GM12878 (cell line): ENCODE results near the gene GPSM1. TPM values are rescaled to one million over a fixed set of nuclear protein-coding genes. Genes with fewer than 3 reads are reported as not detected.

Experiments used
- ATAC-seq: fragments of 200-7000 bp; cut with Tn5 transposase; 3 replicates; pipeline ENCODE4 v1.9.1; 2020; ENCODE audit warnings: mild to moderate bottlenecking, moderate library complexity
- BruUV-seq: library from RNA; stranded (reverse); fragments of 400-500 nt; replicated peaks from 2 replicates; lab custom pipeline; 2021; lab: Mats Ljungman, UMichigan
- CTCF ChIA-PET: fragments of 300-600 bp; sonication (Branson Sonifier 250); formaldehyde crosslinking; extraction: SDS; loops from one replicate; lab custom pipeline; 2021; ENCODE audit warnings: inconsistent platforms; lab: Yijun Ruan, JAX
- POLR2A ChIA-PET: fragments of 350-600 bp; formaldehyde crosslinking; extraction: SDS; loops from one replicate; lab custom pipeline; 2021; ENCODE audit warnings: inconsistent platforms; lab: Charles Lee
- RAD21 ChIA-PET: fragments of 300-600 bp; sonication (Branson Sonifier 250); formaldehyde crosslinking; loops from one replicate; lab custom pipeline; 2023; ENCODE audit warnings: antibody characterized with exemption; ENCODE audit not compliant: unreplicated experiment; lab: Charles Lee
- SMC1A ChIA-PET: fragments of 300-600 bp; sonication (Branson Sonifier 250); formaldehyde crosslinking; loops from one replicate; lab custom pipeline; 2023; ENCODE audit not compliant: unreplicated experiment, uncharacterized antibody; lab: Charles Lee
- DNase-seq: peaks from one replicate; pipeline ENCODE4 v3.0.0-alpha.2; 2011; ENCODE audit warnings: low read depth, low spot score
- FAIRE-seq: peaks from 3 replicates; lab custom pipeline; 2011; peaks lifted over from hg19 to GRCh38; lab: Jason Lieb, UNC
- H2AFZ ChIP-seq: 2 replicates; pipeline ENCODE4 v1.6.0; 2011; ENCODE audit warnings: low read depth, low read length, control low read depth; ENCODE audit not compliant: control insufficient read depth
- H3K27ac ChIP-seq: 2 replicates; pipeline ENCODE4 v1.5.1; 2011; ENCODE audit warnings: control low read depth; ENCODE audit not compliant: control insufficient read depth, insufficient read depth
- H3K27me3 ChIP-seq, 2 experiments: replicated peaks in 1 of 2; 2 replicates each; pipeline versions ENCODE4 v1.6.0 to v1.6.1; 2011; ENCODE audit warnings: low read length in 1 of 2; ENCODE audit not compliant: control insufficient read depth in 2 of 2, insufficient read depth in 2 of 2
- H3K36me3 ChIP-seq, 2 experiments: 2 replicates each; pipeline ENCODE4 v1.5.1; 2011; ENCODE audit warnings: low read length in 1 of 2; ENCODE audit not compliant: control insufficient read depth in 2 of 2, insufficient read depth in 2 of 2
- H3K4me1 ChIP-seq: 2 replicates; pipeline ENCODE4 v1.6.1; 2011; ENCODE audit warnings: mild to moderate bottlenecking, low read length, moderate library complexity, mixed read lengths; ENCODE audit not compliant: control insufficient read depth, insufficient read depth
- H3K4me2 ChIP-seq: 2 replicates; pipeline ENCODE4 v1.6.0; 2011; ENCODE audit warnings: control low read depth; ENCODE audit not compliant: control insufficient read depth, insufficient read depth
- H3K4me3 ChIP-seq: fragments of 200-600 bp; sonication (generic); 2 replicates; pipeline ENCODE4 v1.5.1; 2016
- H3K79me2 ChIP-seq: 2 replicates; pipeline ENCODE4 v1.6.0; 2011; ENCODE audit warnings: low read length; ENCODE audit not compliant: control insufficient read depth, insufficient read depth
- H3K9ac ChIP-seq: 2 replicates; pipeline ENCODE4 v1.8.0; 2011; ENCODE audit warnings: low read length, control low read depth, mixed read lengths; ENCODE audit not compliant: control insufficient read depth, insufficient read depth
- H3K9me3 ChIP-seq: replicated peaks from 3 replicates; pipeline ENCODE4 v1.5.1; 2011; ENCODE audit warnings: mild to moderate bottlenecking, low read length; ENCODE audit not compliant: control insufficient read depth, insufficient read depth
- H4K20me1 ChIP-seq: 2 replicates; pipeline ENCODE4 v1.6.0; 2011; ENCODE audit not compliant: control insufficient read depth, insufficient read depth
- BRCA1 ChIP-seq: IDR thresholded peaks from 2 replicates; pipeline ENCODE4 v1.6.1; 2011; ENCODE audit warnings: low read depth, low read length, improper control_type of control experiment
- CBX3 ChIP-seq: fragments of 200-600 bp; sonication (generic); IDR thresholded peaks from 2 replicates; pipeline ENCODE4 v1.6.1; 2016; ENCODE audit warnings: low read depth, borderline replicate concordance
- EZH2 ChIP-seq: IDR thresholded peaks from 2 replicates; pipeline ENCODE4 v1.6.1; 2012; ENCODE audit warnings: low read depth, mild to moderate bottlenecking, control low read depth, inconsistent platforms, low read length, borderline replicate concordance; ENCODE audit not compliant: control insufficient read depth
- MXI1 ChIP-seq: fragments of 150-350 bp; IDR thresholded peaks from 2 replicates; pipeline ENCODE4 v1.6.1; 2011; ENCODE audit warnings: low read depth, mild to moderate bottlenecking, inconsistent platforms, low read length, improper control_type of control experiment
- NFYB ChIP-seq: IDR thresholded peaks from 2 replicates; pipeline ENCODE4 v1.6.1; 2011; ENCODE audit warnings: low read depth, mild to moderate bottlenecking, low read length, improper control_type of control experiment, moderate library complexity; ENCODE audit not compliant: insufficient read depth
- POU2F2 ChIP-seq: IDR thresholded peaks from 3 replicates; pipeline ENCODE4 v1.6.1; 2011; ENCODE audit warnings: low read depth, mild to moderate bottlenecking, low read length, borderline replicate concordance
- SIN3A ChIP-seq: IDR thresholded peaks from 2 replicates; pipeline ENCODE4 v1.6.1; 2012; ENCODE audit warnings: low read depth, low read length, improper control_type of control experiment
- SPI1 ChIP-seq: IDR thresholded peaks from 2 replicates; pipeline ENCODE4 v1.6.1; 2011; ENCODE audit warnings: low read depth, mild to moderate bottlenecking, low read length, moderate library complexity, borderline replicate concordance; ENCODE audit not compliant: insufficient read depth
- WGBS: methylation state at CpG from one replicate; pipeline ENCODE4 v1.1.6; 2016; ENCODE audit warnings: low lambda C conversion rate; ENCODE audit not compliant: insufficient replicate concordance, insufficient coverage; ENCODE audit errors: missing lambda C conversion rate; 5-methylcytosine and 5-hydroxymethylcytosine counted together
- in situ Hi-C: fragments of 300-500 bp; cut with MboI; formaldehyde crosslinking; loops from 9 replicates; pipeline ENCODE4 v1.14.3; 2018; ENCODE audit warnings: mixed read lengths
- intact Hi-C: fragments of 100-400 bp; cut with micrococcal nuclease; formaldehyde crosslinking; loops from one replicate; pipeline ENCODE4 v1.14.2; 2022; ENCODE audit not compliant: unreplicated experiment
- polyA plus RNA-seq, 11 experiments: library from polyadenylated mRNA; depleted of rRNA in 4 of 11; unstranded in 6 of 11; stranded (reverse) in 5 of 11; fragments of >200 nt; fragmentation: Nextera tagmentation in 4 of 11; fragmentation: Illumina TruSeq in 1 of 11; extraction: Ambion mirVana in 4 of 11; extraction: Trizol in 1 of 11; gene quantifications; 1 replicate in 1 of 11; 2 replicates in 10 of 11; pipeline versions ENCODE4 v1.2.1 to v1.2.3, GENCODE V29; 2011 to 2016; ENCODE audit warnings: inconsistent platforms in 2 of 11, missing spikeins in 2 of 11, low read depth in 1 of 11
- total RNA-seq, 4 experiments: library from RNA; depleted of rRNA in 3 of 4; stranded (reverse); fragments of >200 nt in 3 of 4; fragmentation: Illumina TruSeq in 1 of 4; extraction: Trizol in 1 of 4; gene quantifications; 2 replicates each; pipeline versions ENCODE4 v1.2.1 to v1.2.3, GENCODE V29; 2013 to 2021
- TF ChIP-seq, protein P1 (sequence below): fragments of 450-650 bp; IDR thresholded peaks from 2 replicates; pipeline ENCODE4 v1.6.1; 2017; ENCODE audit warnings: mild to moderate bottlenecking, low read depth, inconsistent platforms; ENCODE audit not compliant: poor library complexity, severe bottlenecking
- TF ChIP-seq, protein P2 (sequence below): fragments of 450-650 bp; formaldehyde crosslinking; IDR thresholded peaks from 2 replicates; pipeline ENCODE4 v1.5.0; 2022; ENCODE audit warnings: mild to moderate bottlenecking, missing genetic modification characterization
- TF ChIP-seq, protein P3 (sequence below): fragments of 450-650 bp; IDR thresholded peaks from 2 replicates; pipeline ENCODE4 v1.6.1; 2016; ENCODE audit warnings: mild to moderate bottlenecking
- TF ChIP-seq, protein P4 (sequence below): fragments of 450-650 bp; IDR thresholded peaks from 2 replicates; pipeline ENCODE4 v1.6.1; 2017; ENCODE audit warnings: mild to moderate bottlenecking

Gene GPSM1
- total and polyA plus RNA-seq, 10 of the 15 experiments (the other 5 are each of a cell fraction or from before 2014, with no cell fraction given) = 0.04 to 0.10 (median 0.10) TPM; not detected in 7

DNA sequence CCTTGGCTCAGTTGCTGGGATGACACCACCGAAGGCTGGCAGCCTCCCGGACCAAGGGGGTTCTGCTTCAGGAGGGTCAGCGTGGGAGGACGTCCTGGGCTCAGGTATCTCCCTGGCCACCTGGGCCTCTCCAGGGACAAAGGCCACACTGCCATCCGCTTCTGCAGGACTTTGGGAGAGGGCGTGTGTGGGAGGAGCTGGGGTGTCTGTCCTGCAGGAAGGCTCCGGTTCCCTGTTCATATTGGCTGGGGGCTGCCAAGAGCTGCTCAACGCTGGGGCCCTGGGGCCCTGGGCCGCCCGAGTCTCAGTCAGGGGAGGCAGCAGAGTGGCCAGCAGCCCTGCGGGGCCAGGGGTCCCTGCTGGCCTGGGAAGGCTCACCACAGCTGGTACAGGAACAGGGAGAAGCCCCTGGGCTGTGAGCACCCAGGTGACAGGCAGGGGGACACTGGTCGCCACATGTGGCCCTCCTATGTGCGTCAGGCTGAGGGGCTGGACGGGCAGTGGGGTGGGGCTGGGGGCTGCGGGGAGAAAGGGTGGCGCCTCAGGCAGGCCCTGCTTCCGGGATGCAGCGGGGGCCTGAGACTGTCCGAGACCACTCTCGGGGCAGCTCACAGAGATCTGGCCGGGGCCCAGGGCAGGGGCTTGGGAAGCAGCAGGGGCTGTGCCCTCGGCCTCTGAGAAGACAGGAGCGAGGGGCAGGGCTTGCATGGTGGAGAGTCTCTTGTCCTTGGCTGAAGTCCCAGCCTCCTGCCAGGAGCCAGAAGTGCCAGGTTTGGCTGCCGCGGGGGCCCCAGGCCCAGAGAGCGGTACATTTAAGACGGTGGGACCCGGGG lies 51.0 kb downstream of the GPSM1 start:
- Histone ChIP-seq H3K4me3 (no peak overlapping the region), H4K20me1 (no peaks in the 10 kb centered on the region), H3K36me3 (peaks cover 0 to 31% of the 10 kb centered on the region in 2 experiments; a peak in 3 of 4 replicates), H3K79me2 (no peaks in the 10 kb centered on the region), H3K27me3 (no peaks in the 10 kb centered on the region), H3K4me2 (no peak overlapping the region), H3K9ac (no peak overlapping the region)
- 87% methylated on average over 25 of the region's 28 CpGs for WGBS
- intact Hi-C loops (no loop called here), in situ Hi-C loops (no loop called here)
- BruUV-seq = no TSS peak
- SMC1A ChIA-PET = no interaction called here
- no peak for DNase-seq
- POLR2A ChIA-PET = no interaction called here
- no peak for FAIRE-seq
- ATAC-seq = no peak
- TF ChIP-seq POU2F2 = no peak
- TF ChIP-seq, protein P1, sequence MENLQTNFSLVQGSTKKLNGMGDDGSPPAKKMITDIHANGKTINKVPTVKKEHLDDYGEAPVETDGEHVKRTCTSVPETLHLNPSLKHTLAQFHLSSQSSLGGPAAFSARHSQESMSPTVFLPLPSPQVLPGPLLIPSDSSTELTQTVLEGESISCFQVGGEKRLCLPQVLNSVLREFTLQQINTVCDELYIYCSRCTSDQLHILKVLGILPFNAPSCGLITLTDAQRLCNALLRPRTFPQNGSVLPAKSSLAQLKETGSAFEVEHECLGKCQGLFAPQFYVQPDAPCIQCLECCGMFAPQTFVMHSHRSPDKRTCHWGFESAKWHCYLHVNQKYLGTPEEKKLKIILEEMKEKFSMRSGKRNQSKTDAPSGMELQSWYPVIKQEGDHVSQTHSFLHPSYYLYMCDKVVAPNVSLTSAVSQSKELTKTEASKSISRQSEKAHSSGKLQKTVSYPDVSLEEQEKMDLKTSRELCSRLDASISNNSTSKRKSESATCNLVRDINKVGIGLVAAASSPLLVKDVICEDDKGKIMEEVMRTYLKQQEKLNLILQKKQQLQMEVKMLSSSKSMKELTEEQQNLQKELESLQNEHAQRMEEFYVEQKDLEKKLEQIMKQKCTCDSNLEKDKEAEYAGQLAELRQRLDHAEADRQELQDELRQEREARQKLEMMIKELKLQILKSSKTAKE = no peak
- TF ChIP-seq EZH2 = no peak
- TF ChIP-seq, protein P2, sequence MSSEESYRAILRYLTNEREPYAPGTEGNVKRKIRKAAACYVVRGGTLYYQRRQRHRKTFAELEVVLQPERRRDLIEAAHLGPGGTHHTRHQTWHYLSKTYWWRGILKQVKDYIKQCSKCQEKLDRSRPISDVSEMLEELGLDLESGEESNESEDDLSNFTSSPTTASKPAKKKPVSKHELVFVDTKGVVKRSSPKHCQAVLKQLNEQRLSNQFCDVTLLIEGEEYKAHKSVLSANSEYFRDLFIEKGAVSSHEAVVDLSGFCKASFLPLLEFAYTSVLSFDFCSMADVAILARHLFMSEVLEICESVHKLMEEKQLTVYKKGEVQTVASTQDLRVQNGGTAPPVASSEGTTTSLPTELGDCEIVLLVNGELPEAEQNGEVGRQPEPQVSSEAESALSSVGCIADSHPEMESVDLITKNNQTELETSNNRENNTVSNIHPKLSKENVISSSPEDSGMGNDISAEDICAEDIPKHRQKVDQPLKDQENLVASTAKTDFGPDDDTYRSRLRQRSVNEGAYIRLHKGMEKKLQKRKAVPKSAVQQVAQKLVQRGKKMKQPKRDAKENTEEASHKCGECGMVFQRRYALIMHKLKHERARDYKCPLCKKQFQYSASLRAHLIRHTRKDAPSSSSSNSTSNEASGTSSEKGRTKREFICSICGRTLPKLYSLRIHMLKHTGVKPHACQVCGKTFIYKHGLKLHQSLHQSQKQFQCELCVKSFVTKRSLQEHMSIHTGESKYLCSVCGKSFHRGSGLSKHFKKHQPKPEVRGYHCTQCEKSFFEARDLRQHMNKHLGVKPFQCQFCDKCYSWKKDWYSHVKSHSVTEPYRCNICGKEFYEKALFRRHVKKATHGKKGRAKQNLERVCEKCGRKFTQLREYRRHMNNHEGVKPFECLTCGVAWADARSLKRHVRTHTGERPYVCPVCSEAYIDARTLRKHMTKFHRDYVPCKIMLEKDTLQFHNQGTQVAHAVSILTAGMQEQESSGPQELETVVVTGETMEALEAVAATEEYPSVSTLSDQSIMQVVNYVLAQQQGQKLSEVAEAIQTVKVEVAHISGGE (CRISPR knock-in tag) = no peak
- TF ChIP-seq, protein P3, sequence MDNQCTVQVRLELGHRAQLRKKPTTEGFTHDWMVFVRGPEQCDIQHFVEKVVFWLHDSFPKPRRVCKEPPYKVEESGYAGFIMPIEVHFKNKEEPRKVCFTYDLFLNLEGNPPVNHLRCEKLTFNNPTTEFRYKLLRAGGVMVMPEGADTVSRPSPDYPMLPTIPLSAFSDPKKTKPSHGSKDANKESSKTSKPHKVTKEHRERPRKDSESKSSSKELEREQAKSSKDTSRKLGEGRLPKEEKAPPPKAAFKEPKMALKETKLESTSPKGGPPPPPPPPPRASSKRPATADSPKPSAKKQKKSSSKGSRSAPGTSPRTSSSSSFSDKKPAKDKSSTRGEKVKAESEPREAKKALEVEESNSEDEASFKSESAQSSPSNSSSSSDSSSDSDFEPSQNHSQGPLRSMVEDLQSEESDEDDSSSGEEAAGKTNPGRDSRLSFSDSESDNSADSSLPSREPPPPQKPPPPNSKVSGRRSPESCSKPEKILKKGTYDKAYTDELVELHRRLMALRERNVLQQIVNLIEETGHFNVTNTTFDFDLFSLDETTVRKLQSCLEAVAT = no peak
- no peak for TF ChIP-seq SPI1
- TF ChIP-seq MXI1 = no peak
- TF ChIP-seq CBX3 = no peak
- TF ChIP-seq BRCA1 = no peak
- no peak for TF ChIP-seq SIN3A
- no peak for TF ChIP-seq NFYB
- TF ChIP-seq, protein P4, sequence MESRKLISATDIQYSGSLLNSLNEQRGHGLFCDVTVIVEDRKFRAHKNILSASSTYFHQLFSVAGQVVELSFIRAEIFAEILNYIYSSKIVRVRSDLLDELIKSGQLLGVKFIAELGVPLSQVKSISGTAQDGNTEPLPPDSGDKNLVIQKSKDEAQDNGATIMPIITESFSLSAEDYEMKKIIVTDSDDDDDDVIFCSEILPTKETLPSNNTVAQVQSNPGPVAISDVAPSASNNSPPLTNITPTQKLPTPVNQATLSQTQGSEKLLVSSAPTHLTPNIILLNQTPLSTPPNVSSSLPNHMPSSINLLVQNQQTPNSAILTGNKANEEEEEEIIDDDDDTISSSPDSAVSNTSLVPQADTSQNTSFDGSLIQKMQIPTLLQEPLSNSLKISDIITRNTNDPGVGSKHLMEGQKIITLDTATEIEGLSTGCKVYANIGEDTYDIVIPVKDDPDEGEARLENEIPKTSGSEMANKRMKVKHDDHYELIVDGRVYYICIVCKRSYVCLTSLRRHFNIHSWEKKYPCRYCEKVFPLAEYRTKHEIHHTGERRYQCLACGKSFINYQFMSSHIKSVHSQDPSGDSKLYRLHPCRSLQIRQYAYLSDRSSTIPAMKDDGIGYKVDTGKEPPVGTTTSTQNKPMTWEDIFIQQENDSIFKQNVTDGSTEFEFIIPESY = no peak
- TF ChIP-seq, all 136 proteins: peak for 0
- RAD21 ChIA-PET = no interaction called here
- Histone ChIP-seq H3K4me1 (no peaks in the 10 kb centered on the region), H3K27ac (no peak overlapping the region), H3K9me3 (no peaks in the 10 kb centered on the region), H2AFZ (no peak overlapping the region)
- CTCF ChIA-PET = no interaction called here
